ENCODE results near the gene ISCA1.

DNA sequence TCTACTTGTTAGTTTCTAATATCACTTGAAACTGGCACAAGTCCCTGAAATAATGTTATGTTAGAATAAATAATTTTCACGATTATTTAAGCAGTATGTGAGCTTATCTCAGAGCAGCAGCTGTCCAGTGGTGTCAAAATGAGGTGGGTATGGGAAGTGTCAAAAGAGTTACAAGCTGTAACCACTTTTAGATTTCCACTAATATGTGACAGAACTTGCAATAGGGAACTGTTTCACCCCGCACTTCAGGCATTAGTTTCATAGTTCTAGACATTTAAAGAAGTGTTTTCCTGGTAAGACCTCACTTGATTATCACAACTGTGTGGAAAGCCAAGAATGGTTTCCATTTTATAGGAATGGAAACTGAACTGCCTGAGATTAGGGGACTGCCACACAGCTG lies 2.9 kb upstream of the ISCA1 start:
- TF ChIP-seq, protein P1, sequence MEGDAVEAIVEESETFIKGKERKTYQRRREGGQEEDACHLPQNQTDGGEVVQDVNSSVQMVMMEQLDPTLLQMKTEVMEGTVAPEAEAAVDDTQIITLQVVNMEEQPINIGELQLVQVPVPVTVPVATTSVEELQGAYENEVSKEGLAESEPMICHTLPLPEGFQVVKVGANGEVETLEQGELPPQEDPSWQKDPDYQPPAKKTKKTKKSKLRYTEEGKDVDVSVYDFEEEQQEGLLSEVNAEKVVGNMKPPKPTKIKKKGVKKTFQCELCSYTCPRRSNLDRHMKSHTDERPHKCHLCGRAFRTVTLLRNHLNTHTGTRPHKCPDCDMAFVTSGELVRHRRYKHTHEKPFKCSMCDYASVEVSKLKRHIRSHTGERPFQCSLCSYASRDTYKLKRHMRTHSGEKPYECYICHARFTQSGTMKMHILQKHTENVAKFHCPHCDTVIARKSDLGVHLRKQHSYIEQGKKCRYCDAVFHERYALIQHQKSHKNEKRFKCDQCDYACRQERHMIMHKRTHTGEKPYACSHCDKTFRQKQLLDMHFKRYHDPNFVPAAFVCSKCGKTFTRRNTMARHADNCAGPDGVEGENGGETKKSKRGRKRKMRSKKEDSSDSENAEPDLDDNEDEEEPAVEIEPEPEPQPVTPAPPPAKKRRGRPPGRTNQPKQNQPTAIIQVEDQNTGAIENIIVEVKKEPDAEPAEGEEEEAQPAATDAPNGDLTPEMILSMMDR (conservative IDR thresholded peaks at IDR 0.05 in 1 of 2, IDR thresholded peaks at IDR 0.05 in 1 of 2; ENCODE audit: low read depth in 1 of 2, low read length in 2 of 2) = no peak
- no peak for TF ChIP-seq EZH2 (IDR thresholded peaks at IDR 0.05; ENCODE audit: low read length, missing control alignments)

All from fibroblast of lung (primary cell).